ENCODE data around the gene LAMA5.

- TF ChIP-seq CTCF (IDR thresholded peaks at IDR 0.05) (no peak), POLR2A (IDR thresholded peaks at IDR 0.05) (no peak), POLR2AphosphoS5 (IDR thresholded peaks at IDR 0.05; ENCODE audit: insufficient read depth in 1 of 2, low read depth in 1 of 2) (no peak)
Observed at GRCh38 chr20:62331347-62331746, 35.8 kb downstream of the LAMA5 start.

All from vagina (tissue), 2 donors.